Ishikawa (cell line): Measurements from ENCODE around the gene SMAD7.

Experiments used
- CEBPB ChIP-seq: IDR thresholded peaks from 2 replicates; pipeline ENCODE4 v1.6.1; 2012
- EGR1 ChIP-seq: IDR thresholded peaks from 2 replicates; pipeline ENCODE4 v1.6.1; 2012
- EP300 ChIP-seq: IDR thresholded peaks from 2 replicates; pipeline ENCODE4 v1.6.1; 2012; ENCODE audit warnings: borderline replicate concordance
- MAX ChIP-seq: IDR thresholded peaks from 2 replicates; pipeline ENCODE4 v1.6.1; 2012
- NFIC ChIP-seq: IDR thresholded peaks from 2 replicates; pipeline ENCODE4 v1.6.1; 2012
- RAD21 ChIP-seq: IDR thresholded peaks from 2 replicates; pipeline ENCODE4 v1.6.1; 2012; ENCODE audit warnings: low read depth
- REST ChIP-seq: IDR thresholded peaks from 2 replicates; pipeline ENCODE4 v1.6.1; 2012; ENCODE audit warnings: low read depth, mild to moderate bottlenecking
- TAF1 ChIP-seq: IDR thresholded peaks from 2 replicates; pipeline ENCODE4 v1.6.1; 2012; ENCODE audit warnings: low read depth, mild to moderate bottlenecking
- TCF12 ChIP-seq: IDR thresholded peaks from 2 replicates; pipeline ENCODE4 v1.6.1; 2012; ENCODE audit warnings: low read depth
- TEAD4 ChIP-seq: IDR thresholded peaks from 2 replicates; pipeline ENCODE4 v1.6.1; 2012
- YY1 ChIP-seq: IDR thresholded peaks from 2 replicates; pipeline ENCODE4 v1.6.1; 2012; ENCODE audit warnings: low read depth

DNA sequence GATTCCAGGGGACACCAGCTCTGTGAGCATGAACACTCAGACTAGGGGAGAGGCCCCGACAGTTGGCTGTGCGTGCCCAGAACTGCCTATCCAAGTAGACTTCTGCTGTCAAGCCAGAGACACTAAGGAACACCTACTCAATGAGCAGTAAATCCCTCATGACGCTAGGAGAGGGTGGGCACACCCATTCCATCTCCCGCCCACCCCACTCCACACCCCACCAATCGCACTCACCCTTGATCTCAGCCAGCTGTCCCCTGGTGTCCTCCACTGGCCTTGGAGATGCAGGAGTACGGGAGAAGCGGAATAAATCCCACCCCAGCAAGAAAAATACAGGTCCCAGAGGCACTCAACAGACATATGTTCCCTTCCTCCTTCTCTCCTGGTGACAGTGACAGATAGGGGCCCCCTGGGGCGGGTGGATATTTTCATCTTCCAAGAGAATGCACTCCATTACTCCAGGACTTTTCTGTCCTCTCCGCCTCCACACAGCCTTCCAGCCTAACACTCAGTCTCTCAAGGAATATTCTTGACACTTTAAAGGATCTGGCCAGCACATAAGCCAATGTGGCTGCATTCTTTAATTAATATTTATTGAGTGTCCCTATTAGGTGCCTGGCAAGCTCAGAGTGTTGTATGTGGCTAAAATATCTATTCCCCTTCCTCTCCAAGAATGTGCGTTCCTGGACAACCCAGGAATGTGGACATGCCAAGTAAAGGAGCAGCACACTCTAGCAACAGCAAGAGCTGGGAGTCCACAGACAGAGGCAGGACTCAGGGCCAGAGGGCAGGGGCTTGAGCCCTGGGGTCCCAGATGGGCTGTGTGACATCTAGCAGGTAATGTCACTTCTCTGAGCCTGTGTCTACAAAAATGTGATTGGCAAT lies 13.1 kb upstream of the SMAD7 start:
- TF ChIP-seq TEAD4 (no peak), TAF1 (no peak), CEBPB (no peak), MAX (no peak), YY1 (no peak), NFIC (no peak), RAD21 (no peak), EGR1 (no peak), EP300 (no peak), REST (no peak), TCF12 (no peak)
